ENCODE measurements around the gene CLDN7.

Gene CLDN7

GRCh38 chr17:7284911-7285310 lies 22.6 kb upstream of the CLDN7 start:
- DNase-seq, result no peak

- no peak for DNase-seq
Observed at GRCh38 chr17:7283471-7284216, 21.4 kb upstream of the CLDN7 start.

- no peak for DNase-seq
Observed at GRCh38 chr17:7282752-7283321, 20.6 kb upstream of the CLDN7 start.

- DNase-seq, result no peak
Observed at GRCh38 chr17:7281953-7282751, 19.9 kb upstream of the CLDN7 start.

GRCh38 chr17:7281074-7281952 lies 19.0 kb upstream of the CLDN7 start, which contains the start of gene SLC2A4:
Gene SLC2A4, plus strand, starts transcription at chr17:7281718. Its CDS starts 217 bp downstream, at chr17:7281935.
- DNase-seq, result peak; percentile 81

GRCh38 chr17:7280519-7281073 lies 18.3 kb upstream of the CLDN7 start:
- DNase-seq, result peak; percentile 82

- DNase-seq, result no peak
Observed at GRCh38 chr17:7279448-7279847, 17.2 kb upstream of the CLDN7 start.

- no peak for DNase-seq
Observed at GRCh38 chr17:7266784-7267183, 4.5 kb upstream of the CLDN7 start.

GRCh38 chr17:7263801-7264078 lies 1.5 kb upstream of the CLDN7 start:
- no peak for DNase-seq

GRCh38 chr17:7262935-7263800 lies 890 bp upstream of the CLDN7 start:
- no peak for DNase-seq

GRCh38 chr17:7261379-7262191 lies 693 bp downstream of the CLDN7 start:
- DNase-seq, result no peak

- no peak for DNase-seq
Observed at GRCh38 chr17:7260651-7261378, 1.5 kb downstream of the CLDN7 start.

GRCh38 chr17:7260151-7260550 lies 2.1 kb downstream of the CLDN7 start:
- no peak for DNase-seq

GRCh38 chr17:7259555-7259889 lies 2.8 kb downstream of the CLDN7 start:
- DNase-seq, result no peak

- DNase-seq, result no peak
Observed at GRCh38 chr17:7258731-7259554, 3.3 kb downstream of the CLDN7 start.

- DNase-seq, result no peak
Observed at GRCh38 chr17:7256766-7257456, 5.4 kb downstream of the CLDN7 start.

GRCh38 chr17:7254511-7254910 lies 7.8 kb downstream of the CLDN7 start:
- no peak for DNase-seq

- no peak for DNase-seq
Observed at GRCh38 chr17:7253082-7253481, 9.2 kb downstream of the CLDN7 start.
